Activated naive CD8-positive, alpha-beta T cell treated with anti-CD3 and anti-CD28 coated beads, Interleukin-2, amount 50 U/mL, for 16 hours (primary cell): ENCODE results near the gene BAG3.
"Not testable (repeated sequence)": the region's sequence is repeated elsewhere in the genome, so short reads cannot be mapped to it uniquely, and the experiment has no call there.

Experiments
- DNase-seq: peaks from one replicate; pipeline ENCODE4 v3.0.0-alpha.2; 2020; ENCODE audit warnings: low read depth, low spot score

Gene BAG3

DNA sequence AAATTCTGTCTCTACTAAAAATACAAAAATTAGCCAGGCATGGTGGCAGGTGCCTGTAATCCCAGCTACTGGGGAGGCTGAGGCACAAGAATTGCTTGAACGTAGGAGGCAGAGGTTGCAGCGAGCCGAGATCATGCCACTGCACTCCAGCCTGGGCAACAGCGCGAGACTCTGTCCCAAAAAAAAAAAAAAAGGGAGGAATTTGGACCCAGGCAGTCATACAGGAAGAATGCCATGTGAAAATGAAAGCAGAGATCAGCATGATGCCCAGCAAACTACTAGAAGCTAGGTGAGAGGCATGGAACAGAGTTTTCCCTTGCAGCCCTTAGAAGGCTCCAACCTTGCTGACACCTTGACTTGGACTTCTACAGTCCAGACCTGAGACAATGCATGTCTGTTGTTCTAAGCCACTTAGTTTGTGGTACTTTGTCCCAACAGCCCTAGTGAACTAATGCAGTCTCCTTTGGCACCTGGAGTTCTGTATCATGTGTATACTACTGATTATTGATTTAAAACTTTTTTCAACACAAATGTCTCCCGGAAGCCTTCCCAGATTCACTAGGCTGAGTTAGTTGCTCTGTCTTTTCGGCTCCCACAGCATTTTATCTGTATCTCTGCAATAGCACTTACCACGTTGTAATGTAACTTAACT is 10.2 kb upstream of the BAG3 start:
- no peak for DNase-seq

- DNase-seq, result no peak
Measured at GRCh38 chr10:119642556-119643111, 8.5 kb upstream of the BAG3 start.

GRCh38 chr10:119643306-119644204 is 7.6 kb upstream of the BAG3 start:
- no peak for DNase-seq

DNA sequence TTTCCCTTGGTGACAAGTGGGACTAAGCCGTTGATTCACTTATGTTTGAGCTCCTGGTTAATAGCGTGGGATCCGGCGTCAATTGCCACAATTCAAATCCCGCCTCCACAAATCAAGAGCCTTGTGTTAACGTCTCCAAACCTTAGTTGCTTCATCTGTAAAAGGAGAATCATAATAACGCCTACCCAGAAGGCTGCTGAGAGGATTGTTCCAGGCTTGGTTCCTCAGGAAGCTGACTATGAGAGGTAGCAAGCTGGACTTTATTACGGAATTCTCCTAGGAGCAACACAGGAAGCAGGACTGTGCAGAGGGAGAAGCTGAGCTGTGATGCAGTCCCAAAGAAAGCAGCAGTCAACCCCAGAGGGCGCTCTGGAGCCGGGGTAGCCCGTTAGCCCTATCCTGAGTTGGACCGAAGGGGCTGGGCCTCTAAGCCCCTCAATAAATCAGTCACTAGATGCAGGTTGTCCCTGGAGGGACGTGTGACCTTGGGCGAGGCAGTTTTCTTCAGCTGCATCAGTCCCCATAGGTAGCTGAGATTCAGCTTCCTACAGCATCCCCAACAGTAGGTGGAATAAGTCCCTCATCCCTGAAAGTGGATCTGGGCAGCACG is 6.9 kb upstream of the BAG3 start:
- DNase-seq, result no peak

GRCh38 chr10:119644994-119645393 is 6.2 kb upstream of the BAG3 start:
- no peak for DNase-seq

DNA sequence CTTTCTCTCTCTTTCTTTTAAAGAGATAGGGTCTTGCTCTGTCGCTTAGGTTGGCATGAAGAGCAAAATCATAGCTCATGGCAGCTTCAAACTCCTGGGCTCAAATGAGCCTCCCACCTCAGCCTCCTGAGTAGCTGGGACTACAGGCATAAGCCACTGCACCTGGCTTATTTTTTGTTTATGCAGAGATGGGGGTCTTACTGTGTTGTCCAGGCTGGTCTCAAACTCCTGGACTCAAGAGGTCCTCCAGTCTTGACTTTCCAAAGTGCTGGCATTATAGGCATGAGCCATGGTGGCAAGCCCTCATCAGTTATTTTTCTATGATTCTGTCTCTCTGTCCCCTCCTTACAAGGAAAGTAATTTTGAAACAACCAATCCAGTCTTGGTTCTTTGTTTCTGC is 1.1 kb upstream of the BAG3 start:
- no peak for DNase-seq

DNA sequence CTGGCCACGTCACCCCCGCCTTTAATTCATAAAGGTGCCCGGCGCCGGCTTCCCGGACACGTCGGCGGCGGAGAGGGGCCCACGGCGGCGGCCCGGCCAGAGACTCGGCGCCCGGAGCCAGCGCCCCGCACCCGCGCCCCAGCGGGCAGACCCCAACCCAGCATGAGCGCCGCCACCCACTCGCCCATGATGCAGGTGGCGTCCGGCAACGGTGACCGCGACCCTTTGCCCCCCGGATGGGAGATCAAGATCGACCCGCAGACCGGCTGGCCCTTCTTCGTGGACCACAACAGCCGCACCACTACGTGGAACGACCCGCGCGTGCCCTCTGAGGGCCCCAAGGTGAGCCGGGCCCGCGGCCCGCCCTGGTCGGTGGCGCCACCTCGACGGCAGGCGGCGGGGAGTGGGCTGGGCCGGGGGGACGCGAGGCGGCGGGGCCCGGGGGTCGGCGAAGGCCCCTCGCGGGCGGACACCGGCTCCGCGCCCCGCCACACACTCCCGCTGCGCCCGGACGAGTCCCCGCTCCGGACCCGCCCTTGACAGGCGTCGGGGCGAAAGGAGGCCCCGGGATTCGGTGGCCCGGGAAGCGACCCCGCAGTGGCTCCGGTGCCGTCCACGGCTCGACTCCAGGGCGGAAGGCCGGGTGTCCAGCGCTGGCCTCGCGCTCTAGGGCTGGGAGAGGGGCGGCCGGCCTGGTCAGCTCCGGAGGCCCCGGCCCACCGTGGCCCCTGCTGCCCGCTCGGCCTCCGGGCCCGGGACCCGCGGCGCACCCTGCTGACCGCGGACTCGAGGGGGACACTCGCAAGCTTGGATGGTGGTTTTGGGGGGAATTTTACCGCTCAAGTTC is 557 bp downstream of the BAG3 start:
- DNase-seq, result no peak

DNA sequence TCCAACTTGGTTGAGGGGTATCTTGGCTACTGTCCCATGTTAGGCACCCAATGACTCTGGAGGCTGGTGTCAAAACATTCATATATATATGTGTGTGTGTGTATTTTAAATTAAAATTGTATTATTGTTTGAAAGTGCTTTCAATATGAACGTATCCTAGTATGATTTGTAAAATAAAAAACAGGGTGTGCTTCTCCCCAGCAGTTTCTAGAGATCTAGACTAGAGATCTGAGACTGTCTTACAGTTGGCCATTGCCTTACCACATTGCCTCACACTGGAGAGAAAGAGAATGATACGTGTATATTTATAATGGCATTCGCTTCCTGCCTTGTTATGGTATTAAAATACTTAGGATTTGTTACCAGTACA is 1.2 kb downstream of the BAG3 start:
- DNase-seq, result no peak

DNA sequence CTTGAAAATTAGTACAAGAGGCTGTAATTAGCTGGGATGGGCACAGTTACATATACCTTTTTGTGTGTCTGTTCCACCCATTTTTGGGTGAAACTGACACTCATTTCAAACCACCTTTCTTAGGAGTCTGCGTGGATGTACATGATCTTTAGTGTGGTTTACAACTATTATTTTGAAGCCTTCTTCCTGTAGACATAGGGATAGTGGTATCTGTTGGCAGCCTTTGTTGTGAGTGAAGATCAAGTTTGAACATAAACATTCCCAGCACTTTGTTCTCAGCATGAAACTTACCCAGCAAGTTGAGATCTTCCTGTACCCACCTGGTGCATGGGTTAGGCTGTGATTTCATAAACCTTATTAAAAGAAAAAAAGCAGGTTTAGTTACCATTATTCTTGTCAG is 2.0 kb downstream of the BAG3 start:
- DNase-seq, result no peak

GRCh38 chr10:119653916-119654315 is 2.7 kb downstream of the BAG3 start:
- DNase-seq, result no peak

GRCh38 chr10:119654540-119654939 is 3.4 kb downstream of the BAG3 start:
- no peak for DNase-seq

DNA sequence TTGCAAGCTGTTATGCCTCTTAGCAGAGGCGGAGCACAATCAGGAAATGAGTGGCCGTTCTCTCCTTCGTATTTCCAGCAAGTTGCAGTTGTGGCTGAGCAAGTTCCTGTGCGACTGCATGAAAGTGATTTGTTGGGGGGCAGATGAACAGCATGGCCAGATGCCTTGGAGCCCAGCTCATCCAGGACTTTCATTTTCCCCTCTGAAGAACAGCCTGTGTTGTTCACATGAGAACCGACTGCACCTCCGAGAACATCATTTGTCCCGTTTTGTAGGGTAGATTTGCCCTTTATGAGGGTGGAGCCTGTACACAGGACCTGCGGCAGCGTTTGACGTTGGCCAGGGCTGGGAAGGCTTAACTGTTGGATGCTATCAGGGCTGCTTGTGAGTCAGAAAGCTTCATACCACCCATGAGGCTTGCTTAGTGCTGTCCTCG is 4.4 kb downstream of the BAG3 start:
- DNase-seq, result no peak

- DNase-seq, result no peak
Measured at GRCh38 chr10:119656760-119657159, 5.6 kb downstream of the BAG3 start.

- no peak for DNase-seq
Measured at GRCh38 chr10:119657725-119658124, 6.5 kb downstream of the BAG3 start.

GRCh38 chr10:119658274-119658673 is 7.1 kb downstream of the BAG3 start:
- DNase-seq, result no peak

- no peak for DNase-seq
Measured at GRCh38 chr10:119659951-119660350, 8.8 kb downstream of the BAG3 start.

- not testable (repeated sequence) for DNase-seq
Measured at GRCh38 chr10:119662076-119662605, 11.0 kb downstream of the BAG3 start.

GRCh38 chr10:119663866-119664698 is 12.9 kb downstream of the BAG3 start:
- no peak for DNase-seq

DNA sequence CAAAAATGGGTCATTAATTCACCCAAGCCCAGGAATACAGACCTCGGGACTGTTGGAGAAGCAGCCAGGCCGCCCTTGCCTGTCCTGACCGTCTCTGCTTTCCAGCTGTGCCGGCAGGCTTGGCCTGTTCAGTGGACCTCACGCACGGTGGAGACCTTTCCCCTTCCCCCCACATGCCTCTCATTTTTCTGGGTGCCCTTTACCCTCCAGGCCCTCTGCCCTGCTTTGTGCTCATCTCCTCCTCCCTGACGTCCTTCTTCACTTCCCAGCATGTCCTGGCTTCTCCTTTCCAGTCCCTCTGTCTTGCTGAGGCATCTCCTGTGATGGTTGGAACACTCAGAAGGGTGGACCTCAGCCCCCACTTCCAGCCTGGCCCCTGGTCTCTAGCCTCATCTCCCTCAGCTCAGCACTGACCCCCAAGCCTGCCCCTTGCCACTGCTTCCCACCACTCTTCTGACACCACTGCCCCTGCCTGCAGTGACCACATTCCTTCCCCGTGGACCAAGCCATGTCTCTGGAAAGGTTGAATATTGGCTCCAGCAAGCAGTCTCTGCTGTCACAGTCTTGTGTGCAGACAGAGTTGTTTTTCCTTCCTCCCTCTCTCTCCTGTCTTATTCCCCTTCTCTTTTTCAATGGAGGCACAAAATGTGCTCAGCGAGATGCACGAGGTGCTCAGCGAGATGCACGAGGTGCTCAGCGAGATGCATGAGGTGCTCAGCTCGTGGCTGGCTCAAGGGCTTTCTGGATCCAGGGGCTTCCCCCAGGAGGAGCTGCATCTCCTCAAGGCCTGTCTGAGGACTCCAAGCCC is 14.9 kb downstream of the BAG3 start:
- DNase-seq, result no peak

- DNase-seq, result no peak
Measured at GRCh38 chr10:119666709-119667004, 15.5 kb downstream of the BAG3 start.
